Astrocyte (in vitro differentiated cells and primary cell): ENCODE data around the gene CDKAL1.

Experiments
- CTCF ChIP-seq: IDR thresholded peaks from 2 replicates; pipeline ENCODE4 v1.5.1; 2011; ENCODE audit warnings: low read depth, mild to moderate bottlenecking, inconsistent platforms, low read length, moderate library complexity; ENCODE audit not compliant: insufficient read depth
- EZH2 ChIP-seq: IDR thresholded peaks from 2 replicates; pipeline ENCODE4 v1.6.1; 2012; ENCODE audit warnings: mild to moderate bottlenecking, low read length, inconsistent platforms; ENCODE audit not compliant: insufficient read depth

- TF ChIP-seq CTCF (no peak), EZH2 (no peak)
Observed at GRCh38 chr6:20933057-20933788, 399.0 kb downstream of the CDKAL1 start.
